Measurements from ENCODE around the gene CHCHD6. TPM values are rescaled to one million over a fixed set of nuclear protein-coding genes. Genes with fewer than 3 reads are reported as not detected.

Gene CHCHD6
- total RNA-seq, 2 experiments from 2014 or later, result 16.6 to 21.2 TPM

DNA sequence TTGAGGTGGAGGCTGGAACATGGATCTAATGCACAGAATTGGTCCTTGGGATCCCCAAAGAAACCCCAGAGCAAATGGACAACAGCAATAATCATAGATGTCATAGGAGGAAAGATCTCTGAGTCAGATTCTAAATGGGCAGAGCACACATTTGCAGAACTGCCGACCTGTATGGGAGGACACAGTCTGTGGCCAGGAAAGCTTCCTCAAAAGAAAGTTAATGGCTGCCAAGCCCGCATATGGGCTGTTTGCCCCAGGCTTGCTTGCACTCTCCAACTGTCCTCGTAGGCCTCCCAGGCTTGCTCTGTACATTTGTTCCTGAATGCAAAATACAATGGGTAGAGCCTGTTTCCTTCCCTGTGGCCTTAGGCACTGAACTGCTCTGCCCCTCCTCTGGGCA is 176.9 kb downstream of the CHCHD6 start:
- ChIA-PET CTCF (no interaction called here), POLR2A (no interaction called here)
- TF ChIP-seq, protein P1, sequence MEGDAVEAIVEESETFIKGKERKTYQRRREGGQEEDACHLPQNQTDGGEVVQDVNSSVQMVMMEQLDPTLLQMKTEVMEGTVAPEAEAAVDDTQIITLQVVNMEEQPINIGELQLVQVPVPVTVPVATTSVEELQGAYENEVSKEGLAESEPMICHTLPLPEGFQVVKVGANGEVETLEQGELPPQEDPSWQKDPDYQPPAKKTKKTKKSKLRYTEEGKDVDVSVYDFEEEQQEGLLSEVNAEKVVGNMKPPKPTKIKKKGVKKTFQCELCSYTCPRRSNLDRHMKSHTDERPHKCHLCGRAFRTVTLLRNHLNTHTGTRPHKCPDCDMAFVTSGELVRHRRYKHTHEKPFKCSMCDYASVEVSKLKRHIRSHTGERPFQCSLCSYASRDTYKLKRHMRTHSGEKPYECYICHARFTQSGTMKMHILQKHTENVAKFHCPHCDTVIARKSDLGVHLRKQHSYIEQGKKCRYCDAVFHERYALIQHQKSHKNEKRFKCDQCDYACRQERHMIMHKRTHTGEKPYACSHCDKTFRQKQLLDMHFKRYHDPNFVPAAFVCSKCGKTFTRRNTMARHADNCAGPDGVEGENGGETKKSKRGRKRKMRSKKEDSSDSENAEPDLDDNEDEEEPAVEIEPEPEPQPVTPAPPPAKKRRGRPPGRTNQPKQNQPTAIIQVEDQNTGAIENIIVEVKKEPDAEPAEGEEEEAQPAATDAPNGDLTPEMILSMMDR (IDR thresholded peaks at IDR 0.05), result no peak
- peaks cover 2% of the 10 kb centered on the region for H3K36me3 Mint-ChIP-seq (ENCODE audit: low read depth)
- H3K27ac Mint-ChIP-seq, result no peak overlapping the region
- H3K4me1 Mint-ChIP-seq (ENCODE audit: low read depth), result no peaks in the 10 kb centered on the region
- intact Hi-C loops (cut with micrococcal nuclease), result no loop called here
- no peak overlapping the region for H3K4me3 Mint-ChIP-seq
- H3K9me3 Mint-ChIP-seq, result no peaks in the 10 kb centered on the region
- no peaks in the 10 kb centered on the region for H3K27me3 Mint-ChIP-seq
- no peak for ATAC-seq
- DNase-seq, result no peak

DNA sequence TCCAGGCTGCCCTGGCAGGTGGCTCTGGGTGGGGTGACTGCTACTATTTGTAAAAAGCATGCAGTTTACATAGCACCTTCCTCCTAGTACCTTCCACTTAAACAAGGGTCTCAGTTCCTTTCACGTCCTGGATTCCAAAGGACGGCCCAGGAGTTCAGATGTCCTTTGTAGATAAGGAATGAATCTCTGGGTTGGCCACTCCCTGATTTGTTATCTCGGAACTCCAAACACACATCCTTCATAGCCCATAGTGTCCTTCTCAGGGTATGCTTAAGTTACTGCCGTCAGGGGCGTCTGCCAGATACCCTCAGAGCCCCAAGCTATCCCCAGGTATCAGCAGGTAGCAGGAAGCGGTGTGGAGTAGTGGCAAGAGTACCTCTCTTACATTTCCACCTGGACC is 177.8 kb downstream of the CHCHD6 start:
- no peak overlapping the region for H3K4me3 Mint-ChIP-seq
- peaks cover 2% of the 10 kb centered on the region for H3K36me3 Mint-ChIP-seq (ENCODE audit: low read depth)
- intact Hi-C loops (cut with micrococcal nuclease), result no loop called here
- ChIA-PET POLR2A (no interaction called here), CTCF (no interaction called here)
- no peaks in the 10 kb centered on the region for H3K4me1 Mint-ChIP-seq (ENCODE audit: low read depth)
- TF ChIP-seq, protein P1 (IDR thresholded peaks at IDR 0.05), result no peak
- no peak for ATAC-seq
- H3K9me3 Mint-ChIP-seq, result no peaks in the 10 kb centered on the region
- H3K27ac Mint-ChIP-seq, result no peak overlapping the region
- no peak for DNase-seq
- no peaks in the 10 kb centered on the region for H3K27me3 Mint-ChIP-seq

DNA sequence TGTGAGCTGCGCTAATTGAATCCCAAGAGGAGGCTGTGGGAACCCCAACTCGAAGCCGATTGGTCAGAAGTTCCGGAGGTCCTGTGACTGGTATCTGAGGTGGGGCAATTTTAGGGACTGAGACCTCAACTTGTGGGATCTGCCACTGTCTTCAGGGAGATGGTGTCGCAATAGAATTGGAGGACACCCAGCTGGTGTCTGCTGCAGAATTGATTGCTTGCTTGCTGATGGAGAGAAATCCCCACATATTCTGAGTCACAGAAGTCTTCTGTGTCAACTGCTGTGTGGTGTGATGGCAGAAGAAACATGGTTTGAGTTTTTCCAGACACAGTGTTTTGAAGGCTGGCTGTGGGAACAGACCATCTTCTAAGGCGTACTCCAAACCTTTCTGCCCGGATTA is 179.2 kb downstream of the CHCHD6 start:
- ATAC-seq (no peak), DNase-seq (no peak)
- Mint-ChIP-seq H3K36me3 (ENCODE audit: low read depth) (peaks cover 2% of the 10 kb centered on the region), H3K27me3 (no peaks in the 10 kb centered on the region), H3K9me3 (no peaks in the 10 kb centered on the region), H3K4me1 (ENCODE audit: low read depth) (no peaks in the 10 kb centered on the region), H3K27ac (no peak overlapping the region), H3K4me3 (no peak overlapping the region)
- CTCF ChIA-PET, result no interaction called here
- TF ChIP-seq, protein P1 (IDR thresholded peaks at IDR 0.05), result no peak
- intact Hi-C loops (cut with micrococcal nuclease), result no loop called here
- POLR2A ChIA-PET, result no interaction called here

DNA sequence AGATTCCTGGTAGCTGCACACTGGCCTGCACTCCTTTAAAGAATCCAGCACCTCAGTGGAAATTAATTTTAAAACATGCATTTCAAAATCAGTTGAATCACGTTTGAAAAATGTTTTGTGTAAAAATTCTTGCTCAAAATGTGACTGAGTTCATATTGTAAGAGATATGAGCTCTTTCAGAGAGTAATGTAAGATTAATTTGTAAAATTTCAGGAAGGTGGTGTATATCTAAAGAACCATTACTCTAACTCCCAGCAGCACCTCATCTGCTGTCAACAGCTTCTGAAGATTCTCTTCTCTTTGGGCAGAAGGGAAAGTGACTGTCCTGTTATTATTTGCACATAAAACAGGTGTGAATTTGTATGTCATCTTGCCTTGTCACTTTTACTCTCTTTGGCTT is 181.4 kb downstream of the CHCHD6 start:
- Mint-ChIP-seq H3K27me3 (no peaks in the 10 kb centered on the region), H3K36me3 (ENCODE audit: low read depth) (peaks cover 2% of the 10 kb centered on the region), H3K27ac (no peak overlapping the region), H3K9me3 (no peaks in the 10 kb centered on the region), H3K4me3 (no peak overlapping the region), H3K4me1 (ENCODE audit: low read depth) (no peaks in the 10 kb centered on the region)
- ChIA-PET POLR2A (no interaction called here), CTCF (no interaction called here)
- DNase-seq (no peak), ATAC-seq (no peak)
- TF ChIP-seq, protein P1 (IDR thresholded peaks at IDR 0.05), result no peak
- intact Hi-C loops (cut with micrococcal nuclease), result no loop called here

DNA sequence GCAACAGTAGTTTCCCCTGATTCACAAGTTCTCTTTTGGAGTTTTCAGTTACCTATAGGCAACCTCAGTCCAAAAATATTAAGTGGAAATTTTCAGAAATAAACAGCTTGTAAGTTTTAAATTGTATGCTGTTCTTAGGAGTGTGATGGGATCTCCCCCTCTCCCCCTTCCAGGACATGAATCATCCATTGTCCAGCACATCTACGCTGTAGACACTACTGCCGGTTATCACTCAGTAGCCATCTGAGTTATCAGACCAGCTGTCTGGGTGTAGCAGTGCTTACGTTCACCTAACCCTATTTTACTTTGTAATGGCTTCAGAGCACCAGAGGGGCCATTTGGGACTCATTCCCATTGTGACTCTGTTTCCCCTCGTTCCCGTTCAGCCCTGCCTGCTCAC is 182.2 kb downstream of the CHCHD6 start:
- Mint-ChIP-seq H3K27ac (no peak overlapping the region), H3K4me1 (ENCODE audit: low read depth) (no peaks in the 10 kb centered on the region), H3K36me3 (ENCODE audit: low read depth) (peaks cover 2% of the 10 kb centered on the region), H3K27me3 (no peaks in the 10 kb centered on the region), H3K9me3 (no peaks in the 10 kb centered on the region), H3K4me3 (no peak overlapping the region)
- CTCF ChIA-PET, result no interaction called here
- POLR2A ChIA-PET, result no interaction called here
- TF ChIP-seq, protein P1 (IDR thresholded peaks at IDR 0.05), result no peak
- DNase-seq (no peak), ATAC-seq (no peak)
- intact Hi-C loops (cut with micrococcal nuclease), result no loop called here

Data from activated CD8-positive, alpha-beta T cell treated with anti-CD3 and anti-CD28 coated beads for 36 hours (primary cell).